CD4-positive, CD25-positive, alpha-beta regulatory T cell (primary cell): Measurements from ENCODE around the gene RAB40A. TPM values are rescaled to one million over a fixed set of nuclear protein-coding genes. Genes with fewer than 3 reads are reported as not detected.
"Not testable (repeated sequence)": the region's sequence is repeated elsewhere in the genome, so short reads cannot be mapped to it uniquely, and the experiment has no call there.

Experiments
- ATAC-seq, 2 donors: fragments of 150-1000 bp; cut with Tn5 transposase; one replicate each; pipeline ENCODE4 v1.10.0; 2021; ENCODE audit warnings: low read depth in 2 of 2, moderate number of reproducible peaks in 2 of 2, moderate library complexity in 1 of 2
- DNase-seq, 3 donors: peaks; one replicate each; pipeline versions ENCODE4 v3.0.0 to v3.0.0-alpha.2; 2012 to 2022; ENCODE audit warnings: mixed read lengths in 1 of 3
- H3K27ac ChIP-seq: one replicate; pipeline ENCODE4 v1.7.0; 2013; ENCODE audit warnings: mild to moderate bottlenecking, low read length; ENCODE audit not compliant: insufficient read depth, poor library complexity, severe bottlenecking
- H3K27me3 ChIP-seq: one replicate; pipeline ENCODE4 v1.7.0; 2013; ENCODE audit warnings: low read length; ENCODE audit not compliant: control insufficient read depth, insufficient read depth
- H3K36me3 ChIP-seq: one replicate; pipeline ENCODE4 v1.7.0; 2013; ENCODE audit warnings: mild to moderate bottlenecking, low read length, moderate library complexity; ENCODE audit not compliant: control insufficient read depth, insufficient read depth
- H3K4me1 ChIP-seq: 2 replicates; pipeline ENCODE4 v1.7.0; 2013; ENCODE audit warnings: mild to moderate bottlenecking, low read length; ENCODE audit not compliant: insufficient read depth, control insufficient read depth, poor library complexity, severe bottlenecking
- H3K4me3 ChIP-seq: one replicate; pipeline ENCODE4 v1.7.0; 2013; ENCODE audit warnings: low read depth, mild to moderate bottlenecking, low read length, moderate library complexity
- H3K9me3 ChIP-seq, 2 experiments: 1 replicate in 1 of 2; 2 replicates in 1 of 2; pipeline ENCODE4 v1.7.0; 2013; ENCODE audit warnings: low read length in 2 of 2, mild to moderate bottlenecking in 1 of 2, moderate library complexity in 1 of 2; ENCODE audit not compliant: control insufficient read depth in 2 of 2
- H3K27ac Mint-ChIP-seq, 3 donors: one replicate each; pipeline ENCODE4 v1.8.0; 2020 to 2022; ENCODE audit warnings: mild to moderate bottlenecking in 3 of 3, mixed read lengths in 3 of 3, moderate library complexity in 2 of 3
- H3K27me3 Mint-ChIP-seq: one replicate; pipeline ENCODE4 v1.8.0; 2022; ENCODE audit warnings: mild to moderate bottlenecking, mixed read lengths
- H3K36me3 Mint-ChIP-seq: one replicate; pipeline ENCODE4 v1.8.0; 2020; ENCODE audit warnings: mixed read lengths
- H3K4me1 Mint-ChIP-seq, 4 donors: one replicate each; pipeline ENCODE4 v1.8.0; 2020 to 2022; ENCODE audit warnings: mixed read lengths in 4 of 4, mild to moderate bottlenecking in 1 of 4
- H3K4me3 Mint-ChIP-seq, 4 donors: one replicate each; pipeline ENCODE4 v1.8.0; 2020 to 2022; ENCODE audit warnings: mild to moderate bottlenecking in 4 of 4, mixed read lengths in 4 of 4, moderate library complexity in 3 of 4
- H3K9me3 Mint-ChIP-seq, 7 donors: one replicate each; pipeline ENCODE4 v1.8.0; 2020 to 2022; ENCODE audit warnings: mixed read lengths in 7 of 7, mild to moderate bottlenecking in 3 of 7, moderate library complexity in 2 of 7
- polyA plus RNA-seq, 4 donors: library from polyadenylated mRNA; unstranded; fragments of 300-500 nt; fragmentation: Illumina TruSeq; gene quantifications; one replicate each; pipeline ENCODE4 v1.2.3, GENCODE V29; 2021
- total RNA-seq: library from RNA; stranded (reverse); gene quantifications from one replicate; pipeline ENCODE4 v1.2.3, GENCODE V29; 2022

RAB40A gene
- total and polyA plus RNA-seq, 5 donors from 2014 or later: 0.07 to 0.10 TPM; not detected in 3

GRCh38 chrX:103477496-103477895 is 41.8 kb downstream of the RAB40A start:
- Mint-ChIP-seq H3K9me3 (peaks cover 0 to 2% (median 0%) of the 10 kb centered on the region in 7 donors), H3K4me1 (peaks cover 0 to 4% (median 0%) of the 10 kb centered on the region in 4 donors), H3K27me3 (no peaks in the 10 kb centered on the region), H3K36me3 (no peaks in the 10 kb centered on the region), H3K27ac (no peak overlapping the region), H3K4me3 (no peak overlapping the region)
- Histone ChIP-seq H3K27me3 (no peaks in the 10 kb centered on the region), H3K27ac (no peak overlapping the region), H3K9me3 (no peaks in the 10 kb centered on the region), H3K36me3 (no peaks in the 10 kb centered on the region), H3K4me1 (no peaks in the 10 kb centered on the region), H3K4me3 (no peak overlapping the region)
- DNase-seq (no peak), ATAC-seq (no peak)

- Mint-ChIP-seq H3K4me1 (peaks cover 0 to 4% (median 0%) of the 10 kb centered on the region in 4 donors), H3K27me3 (no peaks in the 10 kb centered on the region), H3K27ac (no peak overlapping the region), H3K4me3 (no peak overlapping the region), H3K36me3 (no peaks in the 10 kb centered on the region), H3K9me3 (peaks cover 0 to 2% (median 0%) of the 10 kb centered on the region in 7 donors)
- Histone ChIP-seq H3K4me3 (no peak overlapping the region), H3K36me3 (no peaks in the 10 kb centered on the region), H3K9me3 (no peaks in the 10 kb centered on the region), H3K27ac (no peak overlapping the region), H3K27me3 (no peaks in the 10 kb centered on the region), H3K4me1 (no peaks in the 10 kb centered on the region)
- no peak for DNase-seq
- ATAC-seq: no peak
These were observed 43.9 kb downstream of the RAB40A start for GRCh38 chrX:103475381-103475780.

GRCh38 chrX:103469977-103470376 is 49.3 kb downstream of the RAB40A start:
- H3K27ac Mint-ChIP-seq, H3K27ac ChIP-seq, DNase-seq, H3K36me3 ChIP-seq, H3K27me3 Mint-ChIP-seq, H3K4me3 ChIP-seq, H3K36me3 Mint-ChIP-seq, H3K4me3 Mint-ChIP-seq, H3K9me3 ChIP-seq, H3K27me3 ChIP-seq, H3K4me1 Mint-ChIP-seq, H3K4me1 ChIP-seq, H3K9me3 Mint-ChIP-seq, ATAC-seq: not testable (repeated sequence)

- DNase-seq (no peak), ATAC-seq (no peak)
- Histone ChIP-seq H3K4me3 (no peak overlapping the region), H3K36me3 (no peaks in the 10 kb centered on the region), H3K9me3 (no peaks in the 10 kb centered on the region), H3K27me3 (no peaks in the 10 kb centered on the region), H3K4me1 (no peaks in the 10 kb centered on the region), H3K27ac (no peak overlapping the region)
- Mint-ChIP-seq H3K9me3 (no peaks in the 10 kb centered on the region), H3K4me1 (peaks cover 0 to 26% (median 10%) of the 10 kb centered on the region in 4 donors), H3K36me3 (no peaks in the 10 kb centered on the region), H3K27me3 (no peaks in the 10 kb centered on the region), H3K4me3 (no peak overlapping the region), H3K27ac (no peak overlapping the region)
These were observed 51.4 kb downstream of the RAB40A start for GRCh38 chrX:103467887-103468286.

GRCh38 chrX:103467156-103467555 is 52.1 kb downstream of the RAB40A start:
- peaks cover 0 to 30% (median 13%) of the 10 kb centered on the region in 4 donors for H3K4me1 Mint-ChIP-seq
- H3K36me3 Mint-ChIP-seq: no peaks in the 10 kb centered on the region
- no peaks in the 10 kb centered on the region for H3K9me3 Mint-ChIP-seq
- DNase-seq (no peak), ATAC-seq (no peak)
- Histone ChIP-seq H3K9me3 (no peaks in the 10 kb centered on the region), H3K27ac (no peak overlapping the region), H3K4me3 (no peak overlapping the region), H3K36me3 (no peaks in the 10 kb centered on the region), H3K4me1 (no peaks in the 10 kb centered on the region), H3K27me3 (no peaks in the 10 kb centered on the region)
- no peak overlapping the region for H3K4me3 Mint-ChIP-seq
- no peak overlapping the region for H3K27ac Mint-ChIP-seq
- H3K27me3 Mint-ChIP-seq: no peaks in the 10 kb centered on the region

GRCh38 chrX:103464774-103465117 is 54.5 kb downstream of the RAB40A start:
- Mint-ChIP-seq H3K27me3 (no peaks in the 10 kb centered on the region), H3K4me1 (peaks cover 0 to 49% (median 29%) of the 10 kb centered on the region in 4 donors), H3K4me3 (peak overlapping the region; percentile 81 to 98 (median 90)), H3K27ac (peak overlapping the region; percentile 44 to 96 (median 77)), H3K9me3 (no peaks in the 10 kb centered on the region), H3K36me3 (no peaks in the 10 kb centered on the region)
- ATAC-seq: peak; percentile 92
- Histone ChIP-seq H3K4me1 (no peaks in the 10 kb centered on the region), H3K4me3 (peak overlapping the region; percentile 80), H3K27ac (no peak overlapping the region), H3K36me3 (no peaks in the 10 kb centered on the region), H3K9me3 (no peaks in the 10 kb centered on the region), H3K27me3 (no peaks in the 10 kb centered on the region)
- DNase-seq: peak; percentile 56 to 83 (median 79)

GRCh38 chrX:103464072-103464773 is 55.1 kb downstream of the RAB40A start:
- H3K4me1 ChIP-seq: no peaks in the 10 kb centered on the region
- Mint-ChIP-seq H3K9me3 (peaks cover 0 to 3% (median 0%) of the 10 kb centered on the region in 7 donors), H3K4me3 (peak overlapping the region; percentile 81 to 98 (median 90)), H3K36me3 (no peaks in the 10 kb centered on the region), H3K27me3 (no peaks in the 10 kb centered on the region), H3K4me1 (peaks cover 0 to 53% (median 31%) of the 10 kb centered on the region in 4 donors), H3K27ac (peak overlapping the region; percentile 44 to 96 (median 77))
- H3K36me3 ChIP-seq: no peaks in the 10 kb centered on the region
- peak overlapping the region; percentile 80 for H3K4me3 ChIP-seq
- H3K27ac ChIP-seq: no peak overlapping the region
- H3K27me3 ChIP-seq: no peaks in the 10 kb centered on the region
- no peaks in the 10 kb centered on the region for H3K9me3 ChIP-seq
- ATAC-seq (peak; percentile 66 to 70), DNase-seq (peak; percentile 19 to 53 (median 32))

GRCh38 chrX:103461156-103461555 is 58.1 kb downstream of the RAB40A start:
- Mint-ChIP-seq H3K27ac (peak overlapping the region in 2 of 3 donors; percentile 44 to 85), H3K36me3 (no peaks in the 10 kb centered on the region), H3K4me3 (peak overlapping the region in 2 of 4 donors; percentile 13 to 46), H3K9me3 (peaks cover 0 to 15% (median 0%) of the 10 kb centered on the region in 7 donors), H3K27me3 (no peaks in the 10 kb centered on the region), H3K4me1 (peaks cover 0 to 49% (median 32%) of the 10 kb centered on the region in 4 donors)
- no peaks in the 10 kb centered on the region for H3K4me1 ChIP-seq
- DNase-seq: no peak
- no peak overlapping the region for H3K4me3 ChIP-seq
- H3K9me3 ChIP-seq: no peaks in the 10 kb centered on the region
- no peak for ATAC-seq
- H3K27ac ChIP-seq: no peak overlapping the region
- no peaks in the 10 kb centered on the region for H3K27me3 ChIP-seq
- H3K36me3 ChIP-seq: no peaks in the 10 kb centered on the region
